Upper lobe of right lung (tissue), 1 donor: ENCODE measurements around the gene IL16. TPM values are rescaled to one million over a fixed set of nuclear protein-coding genes. Genes with fewer than 3 reads are reported as not detected.
"Not testable (repeated sequence)": the region's sequence is repeated elsewhere in the genome, so short reads cannot be mapped to it uniquely, and the experiment has no call there.

ENCODE experiments used
- ATAC-seq: fragments of 200-7000 bp; cut with Tn5 transposase; one replicate; pipeline ENCODE4 v1.9.1; 2020; ENCODE audit warnings: mild to moderate bottlenecking, moderate library complexity
- DNase-seq: peaks from one replicate; pipeline ENCODE4 v3.0.0-alpha.2; 2020
- H3K27ac ChIP-seq: fragments of 200-600 bp; one replicate; pipeline ENCODE4 v1.8.0; 2022
- H3K27me3 ChIP-seq: fragments of 200-600 bp; one replicate; pipeline ENCODE4 v1.8.0; 2022; ENCODE audit warnings: mild to moderate bottlenecking
- H3K36me3 ChIP-seq: fragments of 200-600 bp; one replicate; pipeline ENCODE4 v1.8.0; 2022
- H3K4me1 ChIP-seq: fragments of 200-600 bp; one replicate; pipeline ENCODE4 v1.8.0; 2022
- H3K4me3 ChIP-seq: fragments of 200-600 bp; one replicate; pipeline ENCODE4 v1.8.0; 2022; ENCODE audit warnings: mild to moderate bottlenecking
- H3K9me3 ChIP-seq: fragments of 200-600 bp; one replicate; pipeline ENCODE4 v1.8.0; 2022
- CTCF ChIP-seq: fragments of 200-600 bp; IDR thresholded peaks from one replicate; pipeline ENCODE4 v1.8.0; 2022; ENCODE audit warnings: antibody characterized with exemption
- intact Hi-C: fragments of 100-400 bp; cut with DNase I; formaldehyde crosslinking; loops from one replicate; pipeline ENCODE4 v1.11.0; 2022
- total RNA-seq: library from RNA; stranded (reverse); fragmentation: NEBNext Ultra II Directional; extraction: Animal tissue kit (Norgen Biotek cat#: 25700); gene quantifications from one replicate; pipeline ENCODE4 v1.2.1, GENCODE V29; 2021
- donor health status: DM: no; HTN: yes; CAD: no; lungs with severe emphysema.

Gene IL16
- total RNA-seq, 1 donor from 2014 or later = 39.3 TPM

DNA sequence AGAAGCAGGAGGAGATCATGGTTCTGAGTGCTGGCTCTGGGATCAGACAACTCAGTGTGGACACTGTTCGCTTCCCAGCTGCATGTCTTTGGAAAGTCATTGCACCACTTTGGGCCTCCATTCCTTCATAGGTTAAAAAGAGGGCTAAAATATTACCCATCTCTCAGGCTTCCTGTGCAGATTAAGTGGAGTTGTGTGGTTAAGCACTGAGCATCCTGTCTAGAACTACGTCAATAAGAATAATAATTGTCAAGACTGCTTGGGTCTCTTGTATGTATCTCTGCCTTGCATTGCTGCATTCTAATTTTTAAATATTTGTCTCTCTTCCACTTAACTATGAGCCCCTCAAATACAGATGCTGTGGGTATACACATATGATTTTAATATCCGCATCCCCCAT, 40.4 kb upstream of the IL16 start:
- peaks cover 22% of the 10 kb centered on the region for H3K4me1 ChIP-seq
- TF ChIP-seq CTCF = no peak
- intact Hi-C loops = loop anchor here (10.0 kb wide), 1 partner anchor 108 kb away; no protein-coding TSS in a partner anchor
- H3K27ac ChIP-seq = no peak overlapping the region
- H3K9me3 ChIP-seq = no peaks in the 10 kb centered on the region
- DNase-seq = no peak
- H3K4me3 ChIP-seq = no peak overlapping the region
- no peaks in the 10 kb centered on the region for H3K27me3 ChIP-seq
- ATAC-seq = no peak
- no peaks in the 10 kb centered on the region for H3K36me3 ChIP-seq

DNA sequence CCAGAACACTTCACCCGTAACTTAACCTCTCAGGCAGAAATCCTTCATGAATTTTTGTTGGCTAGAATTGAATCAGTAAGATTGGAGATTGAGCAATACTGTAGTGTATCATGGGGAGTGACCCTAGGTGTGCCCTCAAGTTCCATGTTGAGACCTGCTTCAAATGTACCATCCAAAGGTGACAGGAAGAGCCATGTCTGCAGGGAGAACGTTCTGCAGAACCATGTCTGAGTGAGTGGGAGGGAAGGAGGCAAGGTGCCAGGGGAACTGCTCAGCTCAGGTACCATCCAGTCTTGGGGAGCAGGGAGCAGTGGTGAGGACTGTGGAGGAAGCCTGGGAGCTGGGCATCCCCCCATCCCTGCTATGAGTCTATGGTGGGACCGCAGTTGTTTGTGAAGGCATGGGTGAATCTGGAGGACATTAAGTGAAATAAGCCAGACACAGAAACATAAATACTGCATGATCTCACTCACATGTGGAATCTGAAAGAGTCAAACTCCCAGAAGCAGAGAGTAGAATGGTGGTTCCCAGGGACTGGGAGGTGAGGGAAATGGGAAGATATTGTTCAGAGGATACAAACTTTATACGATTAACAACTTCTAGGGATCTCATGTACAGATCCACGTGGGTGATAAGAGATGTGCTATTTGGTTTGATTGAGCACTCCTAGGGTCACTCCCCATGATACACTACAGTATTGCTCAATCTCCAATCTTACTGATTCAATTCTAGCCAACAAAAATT, 39.3 kb upstream of the IL16 start:
- intact Hi-C loops = loop anchor here (10.0 kb wide), 1 partner anchor 107 kb away; no protein-coding TSS in a partner anchor
- Histone ChIP-seq H3K27me3 (no peaks in the 10 kb centered on the region), H3K36me3 (no peaks in the 10 kb centered on the region), H3K4me1 (peaks cover 24% of the 10 kb centered on the region), H3K9me3 (no peaks in the 10 kb centered on the region), H3K27ac (no peak overlapping the region), H3K4me3 (no peak overlapping the region)
- TF ChIP-seq CTCF = no peak
- DNase-seq (no peak), ATAC-seq (peak; percentile 35)

GRCh38 chr15:81157939-81158223, 38.8 kb upstream of the IL16 start:
- ATAC-seq (no peak), DNase-seq (no peak)
- no peaks in the 10 kb centered on the region for H3K9me3 ChIP-seq
- no peaks in the 10 kb centered on the region for H3K27me3 ChIP-seq
- no peak overlapping the region for H3K4me3 ChIP-seq
- peaks cover 24% of the 10 kb centered on the region for H3K4me1 ChIP-seq
- TF ChIP-seq CTCF = no peak
- intact Hi-C loops = loop anchor here (10.0 kb wide), 1 partner anchor 107 kb away; no protein-coding TSS in a partner anchor
- no peaks in the 10 kb centered on the region for H3K36me3 ChIP-seq
- no peak overlapping the region for H3K27ac ChIP-seq

GRCh38 chr15:81158561-81158960, 38.1 kb upstream of the IL16 start:
- intact Hi-C loops = loop anchor here (10.0 kb wide), 1 partner anchor 106 kb away; no protein-coding TSS in a partner anchor
- DNase-seq = not testable (repeated sequence)

GRCh38 chr15:81160312-81161159, 36.1 kb upstream of the IL16 start:
- H3K27ac ChIP-seq = peak overlapping the region; percentile 51
- DNase-seq = no peak
- H3K27me3 ChIP-seq = no peaks in the 10 kb centered on the region
- ATAC-seq = peak; percentile 64
- no peaks in the 10 kb centered on the region for H3K9me3 ChIP-seq
- H3K4me1 ChIP-seq = peaks cover 24% of the 10 kb centered on the region
- H3K4me3 ChIP-seq = no peak overlapping the region
- intact Hi-C loops = no loop called here
- H3K36me3 ChIP-seq = no peaks in the 10 kb centered on the region
- no peak for TF ChIP-seq CTCF

More at GRCh38 chr15:81158561-81158960, 38.1 kb upstream of the IL16 start:
- not testable (repeated sequence) for H3K9me3 ChIP-seq, H3K36me3 ChIP-seq, H3K4me3 ChIP-seq, ATAC-seq, H3K27me3 ChIP-seq, H3K27ac ChIP-seq
- peaks cover 24% of the 10 kb centered on the region for H3K4me1 ChIP-seq

- ATAC-seq (no peak), DNase-seq (no peak)
- H3K9me3 ChIP-seq = no peaks in the 10 kb centered on the region
- intact Hi-C loops = no loop called here
- no peak for TF ChIP-seq CTCF
- no peak overlapping the region for H3K4me3 ChIP-seq
- no peaks in the 10 kb centered on the region for H3K27me3 ChIP-seq
- no peaks in the 10 kb centered on the region for H3K36me3 ChIP-seq
- peak overlapping the region; percentile 51 for H3K27ac ChIP-seq
- H3K4me1 ChIP-seq = peaks cover 20% of the 10 kb centered on the region
These were observed 35.5 kb upstream of the IL16 start for GRCh38 chr15:81161160-81161673.
